Middle frontal gyrus (tissue), 1 donor: ENCODE results near the gene CDH7.

Experiments used
- DNase-seq: peaks from one replicate; pipeline ENCODE4 v3.0.0-alpha.2; 2015; ENCODE audit warnings: low spot score; ENCODE audit errors: extremely low spot score

CDH7 gene, protein sequence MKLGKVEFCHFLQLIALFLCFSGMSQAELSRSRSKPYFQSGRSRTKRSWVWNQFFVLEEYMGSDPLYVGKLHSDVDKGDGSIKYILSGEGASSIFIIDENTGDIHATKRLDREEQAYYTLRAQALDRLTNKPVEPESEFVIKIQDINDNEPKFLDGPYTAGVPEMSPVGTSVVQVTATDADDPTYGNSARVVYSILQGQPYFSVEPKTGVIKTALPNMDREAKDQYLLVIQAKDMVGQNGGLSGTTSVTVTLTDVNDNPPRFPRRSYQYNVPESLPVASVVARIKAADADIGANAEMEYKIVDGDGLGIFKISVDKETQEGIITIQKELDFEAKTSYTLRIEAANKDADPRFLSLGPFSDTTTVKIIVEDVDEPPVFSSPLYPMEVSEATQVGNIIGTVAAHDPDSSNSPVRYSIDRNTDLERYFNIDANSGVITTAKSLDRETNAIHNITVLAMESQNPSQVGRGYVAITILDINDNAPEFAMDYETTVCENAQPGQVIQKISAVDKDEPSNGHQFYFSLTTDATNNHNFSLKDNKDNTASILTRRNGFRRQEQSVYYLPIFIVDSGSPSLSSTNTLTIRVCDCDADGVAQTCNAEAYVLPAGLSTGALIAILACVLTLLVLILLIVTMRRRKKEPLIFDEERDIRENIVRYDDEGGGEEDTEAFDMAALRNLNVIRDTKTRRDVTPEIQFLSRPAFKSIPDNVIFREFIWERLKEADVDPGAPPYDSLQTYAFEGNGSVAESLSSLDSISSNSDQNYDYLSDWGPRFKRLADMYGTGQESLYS

DNA sequence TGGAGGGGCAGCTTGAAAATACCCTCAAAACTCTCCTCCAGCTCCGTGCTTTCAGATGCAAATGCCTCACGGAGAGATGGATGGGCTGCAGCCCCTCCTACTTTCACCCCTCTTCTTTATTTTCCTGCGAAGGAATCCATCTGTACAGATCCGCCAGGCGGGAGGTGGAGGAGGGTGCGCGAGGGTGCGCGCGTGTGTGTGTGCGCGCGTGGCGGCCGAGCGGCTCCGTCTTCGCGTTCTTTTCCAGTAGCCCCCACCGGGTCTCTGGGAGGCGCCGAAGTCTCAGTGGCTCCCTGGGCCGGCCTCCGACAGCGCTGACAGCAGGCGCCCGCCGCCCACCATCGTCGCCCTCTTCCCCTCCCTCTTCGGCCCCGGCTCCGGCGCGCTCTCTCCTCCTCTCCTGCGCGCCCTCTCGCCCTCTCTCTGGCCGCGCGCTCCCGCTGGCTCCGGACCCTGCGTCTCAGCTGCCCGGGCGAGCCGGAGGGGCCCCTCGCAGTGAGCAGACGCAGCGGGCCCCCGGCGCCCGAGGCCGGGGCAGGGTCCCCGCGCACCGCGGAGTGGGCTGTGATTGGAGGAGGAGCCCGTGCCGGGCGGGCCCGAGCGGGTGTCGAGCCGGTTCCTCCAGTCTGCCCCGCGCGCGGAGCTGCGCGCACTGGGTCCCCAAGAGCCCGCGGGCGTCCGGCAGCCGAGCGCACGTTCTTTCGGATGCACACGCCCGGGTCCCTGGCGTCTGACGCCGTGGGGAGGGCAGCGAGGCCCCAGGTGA lies at the start of gene CDH7:
TSS of gene CDH7 (plus strand) at position 624 of the 766 bp plus-strand sequence. CDS start 11,831 bp downstream, outside the sequence.
- no peak for DNase-seq

DNA sequence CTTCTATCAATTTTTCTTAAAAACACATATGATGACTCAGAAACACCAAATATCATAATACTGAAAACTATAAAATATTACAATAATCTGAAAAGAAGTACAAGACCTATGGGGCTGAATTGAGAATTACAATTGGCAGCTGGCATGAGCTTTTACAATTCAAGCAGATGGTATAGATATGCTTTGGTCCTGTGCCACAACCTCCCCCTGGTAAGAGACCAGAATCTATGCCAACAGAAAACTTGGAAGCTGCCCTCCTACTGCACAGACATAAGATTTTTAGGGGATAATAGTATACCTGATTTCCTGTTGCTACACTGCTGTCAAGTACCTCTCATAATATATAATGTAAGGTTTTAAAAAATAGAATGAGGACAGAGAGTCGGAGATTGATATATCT lies 46.8 kb upstream of the CDH7 start:
- no peak for DNase-seq

DNA sequence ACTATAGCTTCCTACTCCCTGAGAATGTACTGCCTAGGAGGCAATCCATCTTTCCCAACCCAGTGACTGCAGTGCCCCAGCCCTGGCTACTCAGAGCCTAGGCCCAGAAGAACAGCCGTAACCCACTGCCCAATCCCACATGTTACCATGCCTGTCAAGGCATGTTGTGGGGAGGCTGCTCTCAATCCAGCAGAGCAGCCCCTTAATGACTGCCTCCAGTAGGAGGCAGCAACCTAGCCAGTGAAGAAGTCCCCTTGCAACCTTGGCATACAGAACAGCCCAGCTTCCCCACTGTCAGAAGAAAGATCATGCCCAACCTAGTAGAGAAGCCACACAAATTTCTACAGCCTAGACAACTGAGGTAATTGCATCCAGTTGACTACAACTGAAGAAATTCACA lies 44.2 kb upstream of the CDH7 start:
- DNase-seq: no peak

DNA sequence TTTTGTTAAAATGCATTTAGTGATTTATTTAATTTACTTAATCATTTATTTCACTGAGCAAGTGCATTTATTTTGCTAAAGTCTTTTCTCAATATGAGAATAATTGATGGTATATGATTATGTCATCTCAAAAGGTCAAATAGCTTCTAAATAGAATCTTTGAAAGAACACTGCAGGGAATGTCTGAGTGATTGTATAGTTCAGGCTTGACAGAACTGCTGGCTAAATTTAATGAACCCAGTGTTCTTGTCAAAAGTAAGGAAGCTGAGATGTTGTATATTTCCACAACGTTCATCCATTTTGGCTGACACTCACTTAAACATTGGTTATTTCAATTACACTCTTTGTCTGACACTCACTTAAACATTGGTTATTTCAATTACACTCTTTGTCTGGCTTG lies 39.3 kb upstream of the CDH7 start:
- no peak for DNase-seq

DNA sequence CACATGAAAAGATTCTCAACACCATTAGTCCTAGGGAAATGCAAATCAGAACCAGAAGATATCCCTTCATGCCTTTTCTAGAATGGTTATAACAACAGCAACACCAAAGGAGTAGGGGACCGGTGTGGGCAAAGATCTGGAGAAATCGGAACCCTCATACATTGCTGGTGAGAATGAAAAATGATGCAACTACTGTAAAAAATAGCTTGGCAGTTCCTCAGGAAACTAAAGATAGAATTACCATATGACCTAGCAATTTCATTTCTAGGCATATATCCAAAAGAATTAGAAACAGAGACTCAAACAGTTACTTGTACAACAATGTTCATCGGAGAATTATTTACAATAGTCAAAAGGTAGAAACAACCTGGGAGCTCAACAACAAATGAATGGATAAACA lies 29.2 kb upstream of the CDH7 start:
- no peak for DNase-seq

DNA sequence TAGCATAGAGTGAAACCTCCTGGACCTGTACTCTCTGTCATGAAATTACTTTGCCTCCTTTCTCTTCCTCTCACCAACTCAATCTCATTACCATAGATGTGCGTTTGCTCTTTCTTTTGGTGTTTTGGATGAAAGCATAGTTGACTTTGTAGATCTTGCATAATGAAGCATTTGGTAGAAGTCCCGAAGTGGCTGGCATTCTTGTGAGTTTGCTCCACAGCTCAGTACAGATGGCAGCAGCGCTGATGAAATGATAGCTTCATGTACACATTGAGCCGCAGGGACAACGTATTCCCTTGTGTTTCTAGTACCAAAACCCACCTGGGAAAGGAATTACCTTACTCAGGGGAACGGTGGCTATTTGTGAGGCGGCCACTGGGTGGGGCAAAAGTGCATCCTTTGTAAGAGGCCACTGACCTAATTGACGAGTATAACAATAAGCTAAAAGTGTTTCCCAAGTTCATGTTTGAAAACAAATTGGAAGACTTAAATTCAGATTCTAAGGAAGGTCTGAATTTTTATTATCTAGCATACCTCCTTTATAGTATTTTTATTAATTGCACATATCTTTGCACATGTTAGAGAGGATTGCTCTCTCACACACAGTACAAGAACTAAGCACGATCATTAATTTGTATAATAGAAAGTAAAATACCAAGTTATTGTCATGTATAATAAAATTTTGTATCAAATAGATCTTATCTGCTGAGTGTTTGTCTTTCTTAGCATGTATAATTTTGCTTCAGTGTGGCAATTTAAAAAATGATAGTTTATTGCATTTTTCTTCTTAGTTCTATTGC lies 25.4 kb upstream of the CDH7 start:
- no peak for DNase-seq

DNA sequence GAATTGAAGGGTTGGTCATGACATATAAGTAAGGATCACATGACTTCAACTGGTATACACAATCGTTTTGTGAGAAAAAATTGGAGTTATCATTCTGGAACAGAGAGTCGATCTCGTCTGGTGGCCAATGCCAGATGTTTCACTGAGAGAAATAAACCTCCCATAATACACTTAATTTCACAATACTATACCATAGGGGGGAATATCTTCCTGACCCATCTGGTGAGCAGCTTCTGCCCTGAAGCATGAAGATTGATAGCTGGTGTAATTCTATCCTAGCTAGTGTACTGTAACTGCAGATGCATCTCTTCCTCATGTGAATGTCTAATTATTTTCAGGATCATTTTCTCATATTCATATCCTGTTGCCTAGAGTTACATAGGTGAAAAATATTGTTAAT lies 15.7 kb upstream of the CDH7 start:
- DNase-seq: no peak

DNA sequence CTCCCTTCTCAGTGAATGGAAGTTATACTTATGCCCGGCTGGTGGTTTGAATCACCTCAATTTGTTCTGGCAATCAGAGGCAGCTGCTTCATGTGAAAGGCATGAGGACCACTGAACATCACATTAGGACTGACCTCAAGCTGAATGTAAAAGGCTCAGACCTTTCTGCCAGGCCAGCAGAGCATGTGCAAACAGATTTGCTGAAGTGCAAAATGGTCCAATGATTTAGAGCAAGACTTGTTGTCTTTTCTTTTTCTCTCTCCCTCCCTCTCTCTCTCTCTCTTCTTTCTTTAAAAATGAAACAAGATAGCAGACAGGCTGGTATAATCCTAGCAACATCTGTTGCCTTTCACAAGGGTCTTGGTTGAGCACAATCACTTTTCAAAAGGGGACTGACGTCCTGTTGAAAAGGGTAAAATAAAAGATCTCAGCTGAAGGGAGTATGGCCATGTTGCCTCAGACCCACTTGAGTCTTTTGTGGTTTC lies 13.3 kb upstream of the CDH7 start:
- DNase-seq: no peak

DNA sequence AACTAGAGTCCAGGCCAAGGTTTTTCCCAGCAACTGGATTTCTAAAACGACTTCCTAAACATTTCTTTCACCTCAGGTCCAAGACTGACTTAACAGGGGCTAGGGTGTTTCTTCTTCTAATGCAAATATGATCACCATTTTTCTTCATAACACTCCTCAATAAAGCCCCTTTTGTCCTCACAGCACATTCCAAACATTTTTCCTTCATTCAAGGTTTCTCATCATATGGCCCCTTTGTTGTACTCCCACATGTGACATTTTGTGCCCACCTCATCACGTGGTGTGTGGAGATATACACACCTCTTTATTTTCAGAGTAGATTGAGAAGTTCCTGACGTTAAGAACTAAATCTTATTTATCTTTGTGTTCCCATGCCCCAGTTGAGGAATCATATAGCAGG lies 3.9 kb upstream of the CDH7 start:
- no peak for DNase-seq

DNA sequence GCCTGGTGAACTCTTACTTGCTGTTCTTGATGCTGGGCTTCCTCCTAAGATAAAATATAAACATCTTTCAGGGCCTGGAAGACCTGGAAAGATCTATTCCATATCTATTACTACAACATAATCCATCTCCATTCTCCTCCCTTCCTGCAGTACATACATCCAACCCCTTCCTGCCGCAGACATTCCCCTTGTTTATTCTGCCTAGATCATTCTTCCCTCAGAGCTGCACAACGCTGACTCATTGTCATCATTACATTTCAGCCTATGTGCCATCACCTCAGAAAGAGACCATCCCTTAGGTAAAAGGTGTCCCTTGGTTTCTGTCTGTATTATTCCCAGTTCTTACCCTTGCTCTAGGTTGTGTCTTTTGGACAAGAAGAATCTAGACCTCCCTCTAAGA lies 2.5 kb upstream of the CDH7 start:
- DNase-seq: no peak

DNA sequence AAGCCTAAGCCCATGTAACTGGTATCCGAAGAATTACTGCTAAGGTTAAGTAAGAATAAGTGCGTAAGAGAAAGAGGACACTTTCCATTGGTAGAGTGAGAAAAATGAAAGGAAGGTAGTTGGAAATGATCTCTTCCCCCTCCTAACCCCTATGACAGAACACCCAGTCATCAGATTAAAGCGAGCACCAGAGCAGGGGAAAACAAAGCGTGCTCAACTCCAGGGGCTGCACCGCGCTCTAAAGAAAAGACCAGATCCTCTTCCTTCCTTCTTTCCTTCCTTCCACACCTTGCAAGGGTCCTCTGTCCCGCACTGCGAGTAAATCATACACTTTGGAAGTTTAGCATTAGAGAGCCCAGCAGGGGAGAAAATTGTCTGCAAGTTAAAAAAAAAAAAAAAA lies 971 bp upstream of the CDH7 start:
- DNase-seq: no peak

DNA sequence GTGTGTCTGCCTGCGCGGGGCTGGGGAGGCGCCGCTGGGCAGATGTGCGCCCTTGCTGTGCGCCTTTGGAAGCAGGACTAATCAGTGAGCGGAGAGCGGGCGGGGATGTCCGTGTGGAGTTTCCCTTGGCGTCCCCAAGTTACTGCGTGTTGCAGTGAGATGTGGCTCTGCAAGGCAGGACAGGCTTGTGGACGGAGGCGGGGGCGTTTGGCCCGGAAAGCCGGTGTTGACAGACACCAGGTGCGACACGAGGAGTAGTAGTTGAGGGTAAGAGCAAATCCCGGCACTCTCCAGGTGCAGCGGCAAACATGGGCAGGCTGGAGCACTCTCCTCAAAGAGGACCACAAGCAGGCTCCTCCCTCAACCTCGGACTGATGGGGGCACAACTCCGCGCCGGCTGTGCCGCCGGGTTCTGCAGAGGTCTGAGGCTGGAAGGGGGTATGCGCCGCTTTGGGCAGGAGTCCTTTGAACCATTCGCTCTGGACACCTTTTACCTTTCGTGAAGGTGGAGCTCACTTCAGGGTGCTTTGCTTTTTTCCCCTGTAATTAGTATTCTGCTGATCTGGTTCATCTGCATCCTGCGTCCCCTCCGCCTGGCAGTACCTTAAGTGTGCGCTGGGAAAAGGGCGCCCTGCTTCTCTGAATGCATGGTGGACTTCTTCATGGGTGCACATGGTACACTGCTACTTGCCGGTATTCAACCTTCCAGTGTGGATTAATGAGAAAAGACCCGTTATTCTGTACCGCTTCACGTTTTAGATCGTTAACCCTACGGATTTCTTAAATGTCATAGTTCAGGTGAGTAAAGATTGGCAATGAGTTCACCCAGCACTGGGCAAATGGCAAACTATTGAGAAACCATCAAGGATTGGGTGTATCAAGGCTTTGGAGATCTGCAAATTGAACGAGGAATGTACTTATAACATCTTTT lies 608 bp downstream of the CDH7 start:
- no peak for DNase-seq

DNA sequence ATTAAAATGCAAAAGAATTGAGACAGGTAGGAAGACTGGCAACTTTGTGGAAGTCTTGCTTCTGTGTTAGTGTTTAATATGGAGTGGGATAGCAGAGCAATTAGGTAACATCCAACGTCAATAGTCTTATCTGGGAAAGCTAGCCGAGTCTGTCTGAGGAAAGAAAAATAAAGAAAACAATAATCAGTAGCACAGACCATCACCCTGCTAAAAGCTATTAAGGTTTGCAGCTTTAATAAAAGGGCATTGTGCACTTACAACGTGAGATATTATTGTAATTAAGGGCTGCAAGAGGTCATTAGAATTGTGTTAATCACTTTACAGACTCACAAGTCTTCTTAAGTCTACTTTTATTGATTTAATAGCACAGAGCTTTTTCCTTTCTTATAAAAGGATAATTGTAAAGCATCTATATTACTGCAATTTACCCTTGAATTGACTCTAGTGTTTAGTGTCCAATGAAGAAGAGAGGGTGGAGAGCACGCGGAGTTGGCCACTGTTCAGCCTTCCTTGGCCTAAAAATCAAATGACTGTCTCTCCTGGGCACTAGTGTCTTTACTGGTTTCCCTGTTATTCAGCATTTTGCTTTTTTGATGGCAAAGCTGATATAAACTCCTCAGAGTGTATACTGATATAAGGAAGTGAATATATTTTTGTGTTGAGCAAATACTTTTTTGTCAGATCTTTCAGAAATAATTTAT lies 2.0 kb downstream of the CDH7 start:
- no peak for DNase-seq

DNA sequence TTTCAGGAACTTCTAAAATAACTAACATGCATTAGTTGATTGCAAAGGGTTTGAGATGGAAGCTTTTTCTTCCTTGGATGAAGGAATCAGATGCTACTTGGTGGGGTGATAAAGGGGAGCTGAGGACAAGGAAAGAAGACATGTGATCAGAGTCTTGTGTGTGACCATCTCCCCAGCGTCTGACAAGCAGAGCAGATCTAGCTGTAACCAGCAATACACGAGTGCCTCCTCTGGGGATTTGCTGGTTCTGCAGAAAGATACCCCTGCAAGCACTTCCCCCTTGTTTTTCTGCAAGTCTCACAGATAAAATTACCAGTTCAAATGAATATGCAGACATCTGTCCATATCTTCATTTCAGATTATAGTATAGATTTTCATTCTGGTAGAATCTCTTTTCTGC lies 2.7 kb downstream of the CDH7 start:
- no peak for DNase-seq

DNA sequence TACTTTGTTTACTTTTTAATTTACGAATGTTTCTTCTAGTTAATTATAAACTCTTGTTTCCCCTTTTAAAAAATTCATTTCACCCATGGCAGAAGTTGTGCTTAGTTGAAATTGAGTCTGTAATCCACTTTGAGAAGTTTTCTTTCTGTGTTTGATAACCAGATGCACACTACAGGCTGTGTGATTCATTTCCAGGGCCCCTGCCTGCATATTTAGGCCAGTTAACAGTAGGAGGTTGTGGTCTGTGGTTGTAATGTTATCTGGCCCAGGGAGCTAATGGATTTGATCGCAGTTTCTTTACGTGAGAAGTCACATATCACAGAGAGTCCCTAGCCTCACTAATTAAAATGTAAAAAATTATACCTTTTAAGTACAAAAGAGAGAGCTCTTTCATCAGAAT lies 3.3 kb downstream of the CDH7 start:
- no peak for DNase-seq

DNA sequence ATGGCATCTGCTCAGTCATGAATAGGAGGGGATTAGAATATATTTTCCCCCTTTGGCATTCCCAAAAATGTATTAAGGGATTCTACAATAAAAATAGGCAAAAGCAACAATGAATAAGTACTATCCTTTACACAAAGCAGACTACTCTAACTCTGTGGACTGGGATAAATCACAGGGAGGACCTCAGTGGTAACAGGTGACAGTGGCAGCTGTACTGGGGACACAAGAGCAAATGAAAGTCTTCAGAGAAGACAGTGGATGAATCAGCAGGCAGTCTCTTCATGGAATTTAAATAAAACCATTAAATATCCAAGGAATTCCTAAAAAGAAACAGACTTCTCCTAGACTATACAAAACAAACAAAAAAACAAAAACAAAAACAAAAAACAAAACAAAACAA lies 4.8 kb downstream of the CDH7 start:
- no peak for DNase-seq

DNA sequence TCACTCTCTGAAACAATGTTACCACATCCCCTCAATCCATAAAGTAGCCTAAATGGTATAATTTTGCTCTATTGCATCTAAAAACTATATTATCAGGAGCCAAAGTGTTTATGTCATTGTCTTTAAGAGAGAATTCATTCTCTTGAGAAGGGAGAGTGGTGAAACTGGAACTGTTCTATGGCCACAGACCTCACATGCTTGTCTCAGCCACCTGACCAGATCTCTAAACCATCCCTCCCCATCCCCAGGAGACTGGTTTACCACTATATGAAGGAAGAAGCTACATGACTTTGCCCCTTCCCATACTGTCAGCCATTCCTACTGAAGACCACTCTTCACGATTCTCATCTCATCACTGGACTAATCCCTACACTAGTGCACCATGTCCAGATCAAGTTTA lies 9.6 kb downstream of the CDH7 start:
- DNase-seq: no peak

DNA sequence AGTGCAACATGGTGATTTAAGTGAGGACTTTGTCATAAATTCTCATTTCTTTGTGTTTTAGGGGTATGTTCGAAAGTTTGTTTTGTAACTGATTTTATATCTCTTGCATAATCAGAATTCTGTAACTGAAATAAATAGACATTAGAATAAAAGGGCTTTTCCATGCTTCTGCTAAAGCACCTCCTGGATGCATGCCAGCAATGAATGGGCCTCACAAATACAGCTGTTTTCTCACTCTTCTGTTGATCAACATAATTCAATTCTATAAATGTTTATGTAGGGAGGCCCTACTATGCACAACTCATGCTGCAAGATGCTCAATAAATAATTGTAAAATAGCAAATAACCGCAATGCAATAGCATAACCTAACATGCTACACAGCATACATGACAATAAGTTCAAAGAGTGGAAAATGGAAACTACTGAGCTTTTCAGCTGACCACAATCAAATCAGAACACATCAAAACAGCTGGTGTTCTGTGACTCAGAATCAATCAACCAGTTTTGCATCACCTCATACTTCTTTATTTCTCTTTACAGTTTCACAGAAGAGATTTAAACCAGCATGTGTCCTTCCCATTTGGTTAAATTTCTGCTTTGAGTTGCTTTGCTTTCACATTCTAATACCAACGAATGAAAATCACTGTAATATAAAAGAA lies 11.0 kb downstream of the CDH7 start:
- no peak for DNase-seq

DNA sequence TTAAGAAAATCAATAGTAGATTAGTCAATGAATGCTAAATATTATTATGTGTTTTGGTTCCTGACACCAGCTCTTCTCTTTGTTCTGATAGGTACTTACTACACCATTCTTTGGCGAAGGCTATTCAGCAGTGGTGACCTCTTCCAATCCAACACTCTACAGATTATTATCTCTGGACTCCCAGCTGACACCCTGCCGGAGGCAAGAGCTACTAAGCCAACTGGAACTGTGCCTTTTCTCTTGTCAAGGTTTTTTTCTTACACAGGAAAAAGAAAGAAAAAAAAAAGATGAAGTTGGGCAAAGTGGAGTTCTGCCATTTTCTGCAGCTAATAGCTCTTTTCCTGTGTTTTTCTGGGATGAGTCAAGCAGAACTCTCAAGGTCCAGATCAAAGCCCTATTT lies 11.7 kb downstream of the CDH7 start:
- DNase-seq: no peak
